ENCODE data around the gene VWDE.

DNA sequence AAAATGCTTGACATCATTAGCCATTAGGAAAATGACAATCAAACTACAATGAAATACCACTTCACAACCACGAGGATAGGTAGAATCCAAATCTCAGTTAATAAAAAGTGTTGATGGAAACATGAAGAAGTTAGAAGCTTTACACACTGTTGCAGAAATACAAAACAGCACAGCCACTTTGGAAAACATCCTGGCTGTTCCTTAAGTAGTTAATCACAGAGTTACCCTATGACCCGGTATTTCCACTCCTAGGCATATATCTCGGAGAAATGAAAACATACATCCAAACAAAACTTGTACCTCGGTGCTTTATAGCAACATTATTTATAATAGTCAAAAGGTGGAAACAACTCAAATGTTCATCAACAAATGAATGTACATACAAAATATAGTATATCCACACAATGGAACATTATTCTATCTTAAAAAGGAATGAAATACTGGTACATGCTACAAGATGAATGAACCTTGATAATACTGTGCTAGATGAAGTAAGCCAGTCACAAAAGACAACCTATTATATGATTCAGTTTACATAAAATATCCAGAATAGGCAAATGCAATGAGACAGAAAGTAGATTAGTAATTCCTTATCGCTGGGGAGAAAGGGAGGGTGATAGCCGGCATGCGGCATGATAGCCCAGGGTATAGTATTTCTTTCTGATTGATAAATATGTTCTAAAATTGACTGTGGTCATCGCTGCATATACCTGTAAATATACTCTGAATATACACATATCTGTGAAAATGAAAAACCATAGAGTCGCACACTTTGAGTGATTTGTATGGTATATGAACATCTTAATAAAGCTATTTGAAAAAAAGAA lies 1.9 kb downstream of the VWDE start:
- TF ChIP-seq, protein P1, sequence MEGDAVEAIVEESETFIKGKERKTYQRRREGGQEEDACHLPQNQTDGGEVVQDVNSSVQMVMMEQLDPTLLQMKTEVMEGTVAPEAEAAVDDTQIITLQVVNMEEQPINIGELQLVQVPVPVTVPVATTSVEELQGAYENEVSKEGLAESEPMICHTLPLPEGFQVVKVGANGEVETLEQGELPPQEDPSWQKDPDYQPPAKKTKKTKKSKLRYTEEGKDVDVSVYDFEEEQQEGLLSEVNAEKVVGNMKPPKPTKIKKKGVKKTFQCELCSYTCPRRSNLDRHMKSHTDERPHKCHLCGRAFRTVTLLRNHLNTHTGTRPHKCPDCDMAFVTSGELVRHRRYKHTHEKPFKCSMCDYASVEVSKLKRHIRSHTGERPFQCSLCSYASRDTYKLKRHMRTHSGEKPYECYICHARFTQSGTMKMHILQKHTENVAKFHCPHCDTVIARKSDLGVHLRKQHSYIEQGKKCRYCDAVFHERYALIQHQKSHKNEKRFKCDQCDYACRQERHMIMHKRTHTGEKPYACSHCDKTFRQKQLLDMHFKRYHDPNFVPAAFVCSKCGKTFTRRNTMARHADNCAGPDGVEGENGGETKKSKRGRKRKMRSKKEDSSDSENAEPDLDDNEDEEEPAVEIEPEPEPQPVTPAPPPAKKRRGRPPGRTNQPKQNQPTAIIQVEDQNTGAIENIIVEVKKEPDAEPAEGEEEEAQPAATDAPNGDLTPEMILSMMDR (IDR thresholded peaks at IDR 0.05) = no peak
- TF ChIP-seq EZH2 (IDR thresholded peaks at IDR 0.05) (no peak), EZH2phosphoT487 (IDR thresholded peaks at IDR 0.05) (no peak)

Data from neural progenitor cell (in vitro differentiated cells).